Measurements from ENCODE around the gene TMBIM4.

TMBIM4 gene

DNA sequence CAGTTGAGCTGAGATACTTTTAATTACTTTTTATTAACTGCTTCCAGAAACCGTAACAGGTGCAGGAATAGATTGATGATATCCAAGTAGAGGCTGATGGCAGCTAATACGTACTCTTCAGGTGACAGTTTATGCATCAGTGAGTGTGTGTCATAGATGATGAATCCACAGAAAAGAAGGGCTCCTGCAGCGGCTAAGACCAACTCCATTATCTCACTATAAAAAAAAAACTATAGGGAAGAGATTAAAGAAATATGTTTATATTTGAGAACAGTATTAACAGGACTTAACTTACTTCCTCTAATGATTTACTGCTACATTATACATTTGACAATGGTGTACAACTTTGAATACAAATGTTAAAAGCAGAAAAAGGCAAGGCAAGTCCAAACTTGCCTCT, 31.9 kb downstream of the TMBIM4 start:
- peak; percentile 72 for DNase-seq

- no peak for DNase-seq
These were observed 37.4 kb downstream of the TMBIM4 start for GRCh38 chr12:66132408-66132807.

DNA sequence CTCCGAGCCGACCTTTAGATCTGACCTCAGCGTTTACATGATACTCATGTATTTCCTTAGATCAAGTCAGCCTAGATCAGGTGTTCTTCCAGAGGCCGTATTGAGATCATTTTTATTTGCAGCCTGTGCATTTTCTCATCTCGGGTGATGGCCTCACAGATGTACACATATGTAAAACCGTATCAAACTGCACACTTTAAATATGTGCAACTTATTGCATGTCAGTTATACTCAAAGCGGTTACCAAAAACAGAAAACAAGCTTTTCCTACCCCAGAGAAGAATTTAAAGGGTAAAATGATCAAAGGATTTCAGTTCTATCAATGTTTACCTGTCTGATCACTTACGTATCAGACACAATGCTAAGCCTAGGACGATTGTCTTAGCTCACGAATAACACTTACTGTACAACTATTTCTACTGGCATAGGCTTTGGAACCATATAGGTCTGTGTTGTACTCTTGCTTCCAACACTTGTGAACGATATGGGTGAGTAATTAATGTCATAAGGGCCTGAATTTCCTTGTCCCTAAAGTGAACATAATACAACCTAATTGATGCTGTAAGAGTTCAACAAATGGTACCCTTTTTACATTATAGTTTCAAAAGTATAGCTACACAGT, 38.6 kb downstream of the TMBIM4 start:
- no peak for DNase-seq

GRCh38 chr12:66130267-66131066, 39.3 kb downstream of the TMBIM4 start, which contains the start of gene LLPH:
Gene LLPH, minus strand, starts transcription at chr12:66130750. Its CDS starts 1,644 bp downstream, at chr12:66129106.
- DNase-seq, result peak; percentile 87

- DNase-seq, result no peak
These were observed 39.9 kb downstream of the TMBIM4 start for GRCh38 chr12:66129934-66130266.

DNA sequence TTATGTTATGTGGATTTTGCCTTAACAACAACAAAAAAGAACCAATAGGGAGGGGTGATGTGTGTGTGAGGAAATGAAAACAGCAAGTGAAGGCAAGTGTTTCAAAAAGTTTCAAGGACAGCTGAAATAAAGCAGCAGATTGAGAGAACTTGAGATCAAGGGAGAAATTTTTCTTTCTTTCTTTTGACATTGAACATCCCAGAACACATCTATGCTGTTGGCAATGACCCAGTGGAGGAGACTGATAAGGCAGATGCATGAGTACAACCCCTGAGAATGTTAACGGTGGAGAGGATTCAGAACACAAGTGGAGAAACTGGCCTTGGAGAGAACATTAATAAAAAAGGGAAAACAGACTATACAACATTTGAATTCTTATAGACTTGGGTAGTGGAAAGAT, 42.1 kb downstream of the TMBIM4 start:
- no peak for DNase-seq

GRCh38 chr12:66120477-66120876, 49.3 kb downstream of the TMBIM4 start:
- no peak for DNase-seq

DNA sequence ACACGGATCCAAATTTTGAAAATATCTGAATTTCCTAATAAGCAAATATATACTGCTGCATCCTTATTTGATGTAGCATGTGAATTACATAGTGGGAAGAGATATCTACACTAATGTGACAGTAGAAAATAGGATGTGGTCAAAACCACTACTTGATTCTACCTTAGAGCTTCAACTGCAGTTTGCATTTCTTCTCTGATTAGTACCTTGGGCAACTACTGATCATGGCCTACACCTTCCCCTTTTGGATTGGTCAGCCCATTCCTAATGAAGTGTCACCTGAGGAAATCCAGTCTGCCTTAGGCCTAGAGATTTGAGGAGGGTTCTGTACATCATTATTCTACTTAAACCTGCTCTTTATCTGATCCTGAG, 49.9 kb downstream of the TMBIM4 start:
- no peak for DNase-seq

GRCh38 chr12:66119229-66119869, 50.4 kb downstream of the TMBIM4 start:
- DNase-seq, result no peak

GRCh38 chr12:66118240-66118891, 51.4 kb downstream of the TMBIM4 start:
- DNase-seq, result no peak

DNA sequence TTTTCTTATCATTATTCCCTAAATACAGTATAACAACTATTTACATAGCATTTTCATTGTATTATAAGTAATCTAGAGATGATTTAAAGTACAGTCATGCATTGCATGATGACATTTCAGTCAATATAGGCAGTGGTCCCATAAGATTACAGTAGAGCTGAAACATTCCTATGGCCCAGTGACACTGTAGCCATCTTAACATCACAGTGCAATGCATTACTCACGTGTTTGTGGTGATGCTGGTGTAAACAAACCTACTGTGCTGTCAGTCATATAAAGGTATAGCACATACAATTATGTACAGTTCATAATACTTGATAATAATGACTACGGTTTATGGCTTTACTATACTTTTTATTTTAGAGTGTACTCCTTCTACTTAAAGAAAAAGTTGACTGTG, 52.6 kb downstream of the TMBIM4 start:
- DNase-seq, result no peak

DNA sequence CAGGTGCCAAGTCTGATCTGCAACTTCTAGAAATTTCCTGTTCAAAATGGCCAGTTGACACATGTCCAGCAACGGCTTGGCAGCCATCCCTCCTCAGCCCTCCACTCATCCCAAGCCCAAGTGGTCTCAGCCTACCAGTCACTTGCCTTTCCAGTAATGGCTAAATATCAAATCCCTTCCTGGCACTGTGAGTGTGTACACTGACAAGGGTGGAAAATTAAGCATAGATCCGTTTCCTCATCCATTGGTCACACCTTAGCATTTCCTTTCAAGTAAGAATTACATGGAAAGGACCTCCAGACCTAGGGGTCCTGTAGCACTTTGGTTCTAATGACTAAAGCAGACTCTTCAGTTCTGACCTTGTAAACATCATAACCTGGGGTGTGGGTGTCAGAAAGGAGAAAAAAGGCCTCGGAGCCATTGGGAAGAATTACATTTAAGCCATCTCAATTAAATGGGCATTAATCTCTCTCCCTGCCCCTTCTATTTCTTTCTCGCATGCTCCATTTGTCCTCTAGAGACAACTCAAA, 54.7 kb downstream of the TMBIM4 start:
- DNase-seq, result no peak

GRCh38 chr12:66113471-66113870, 56.3 kb downstream of the TMBIM4 start:
- DNase-seq, result no peak

DNA sequence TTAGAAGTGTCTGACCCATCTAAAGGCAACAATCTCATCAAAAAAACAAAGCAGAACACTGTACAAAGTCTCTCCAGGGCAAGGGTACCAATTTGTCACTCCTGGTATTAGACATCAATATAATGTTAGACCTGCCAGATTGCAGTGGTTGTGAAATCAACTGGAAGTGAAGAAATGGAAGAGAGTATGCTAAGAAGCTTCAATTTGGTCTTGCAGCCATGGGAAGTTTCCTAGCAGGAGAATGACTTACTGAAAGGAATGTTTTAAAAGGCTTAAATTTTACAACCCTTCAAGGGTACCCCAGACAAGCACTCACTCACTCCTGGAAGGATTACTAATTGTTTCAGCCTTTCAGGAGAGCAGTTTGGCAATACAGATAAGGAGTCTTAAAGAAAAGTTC, 58.2 kb downstream of the TMBIM4 start:
- DNase-seq, result no peak

DNA sequence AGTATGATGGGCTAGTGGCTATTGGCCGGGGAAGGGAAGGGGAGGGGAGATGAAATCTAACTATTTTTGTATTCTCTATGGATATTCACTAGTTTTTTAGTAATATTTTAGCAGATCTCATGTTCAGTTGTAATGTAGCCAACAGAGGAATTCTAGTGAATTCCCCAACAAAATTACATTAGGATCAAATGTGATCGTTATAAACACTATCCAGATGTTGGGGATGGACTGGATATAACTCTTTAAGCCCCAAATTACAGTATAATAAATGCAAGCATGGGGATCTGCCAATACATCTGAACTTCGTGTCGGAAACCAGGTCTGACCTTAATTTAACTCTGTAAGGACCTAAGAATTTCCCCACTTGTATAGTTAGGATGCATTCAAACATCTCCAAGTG, 60.7 kb downstream of the TMBIM4 start:
- DNase-seq, result no peak

- DNase-seq, result no peak
These were observed 61.4 kb downstream of the TMBIM4 start for GRCh38 chr12:66108386-66108785.

DNA sequence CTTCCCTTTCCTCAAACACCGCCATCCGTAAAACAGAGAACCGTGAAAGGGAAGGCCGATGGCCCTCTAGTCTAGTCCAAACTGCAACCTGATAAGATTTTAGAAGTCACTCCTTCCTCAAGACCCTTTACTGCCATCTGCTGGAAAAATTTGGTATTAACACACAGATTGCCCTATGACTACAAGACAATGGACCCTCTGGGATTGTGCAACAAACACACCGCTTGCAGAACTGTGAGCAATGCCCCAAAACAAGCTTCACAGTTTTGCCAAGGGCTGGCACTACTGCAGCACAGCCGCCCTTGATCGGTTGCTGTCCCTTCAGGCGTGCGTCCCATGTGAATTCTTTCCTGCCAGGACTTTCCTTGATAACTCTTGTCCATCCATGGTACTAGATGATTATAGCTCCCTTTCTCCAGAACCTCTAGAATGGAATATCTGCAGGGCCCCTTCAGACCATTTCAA, 62.3 kb downstream of the TMBIM4 start:
- DNase-seq, result peak; percentile 83

GRCh38 chr12:66103016-66103913, 66.5 kb downstream of the TMBIM4 start:
- no peak for DNase-seq

DNA sequence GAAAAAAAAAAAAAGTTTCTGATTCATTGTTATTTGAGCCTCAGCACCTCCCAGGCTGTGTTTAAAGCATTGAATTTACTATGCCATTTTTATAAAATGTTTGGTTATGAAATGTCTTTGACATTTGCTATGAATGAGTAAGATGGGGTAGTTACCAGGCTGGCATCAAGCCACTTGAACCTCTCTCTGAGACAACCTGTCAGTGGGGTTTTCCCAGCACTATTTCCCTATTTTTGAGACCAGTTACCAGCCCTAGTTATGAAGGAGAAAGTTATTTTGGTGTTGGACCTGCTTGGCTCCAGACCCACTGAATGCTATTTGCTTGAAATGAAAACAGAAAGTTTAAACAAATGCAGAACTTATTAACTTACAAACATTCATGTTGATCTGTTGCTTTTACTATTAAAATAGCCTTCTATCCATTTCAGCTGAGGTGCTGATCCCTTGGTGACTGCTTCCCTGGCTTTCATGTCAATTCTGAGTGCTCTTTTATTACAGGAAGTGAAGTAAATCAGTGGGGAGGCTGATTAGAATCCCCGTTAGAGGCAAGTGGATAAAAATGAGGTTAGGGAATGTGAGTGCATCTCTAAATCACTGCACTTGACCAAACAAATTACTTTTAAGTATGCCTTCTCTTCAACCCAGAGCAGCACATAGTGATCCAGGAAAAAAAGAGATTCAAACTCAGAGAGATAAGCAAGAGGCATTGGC, 77.1 kb downstream of the TMBIM4 start:
- DNase-seq, result no peak

GRCh38 chr12:66090157-66090556, 79.6 kb downstream of the TMBIM4 start:
- no peak for DNase-seq

DNA sequence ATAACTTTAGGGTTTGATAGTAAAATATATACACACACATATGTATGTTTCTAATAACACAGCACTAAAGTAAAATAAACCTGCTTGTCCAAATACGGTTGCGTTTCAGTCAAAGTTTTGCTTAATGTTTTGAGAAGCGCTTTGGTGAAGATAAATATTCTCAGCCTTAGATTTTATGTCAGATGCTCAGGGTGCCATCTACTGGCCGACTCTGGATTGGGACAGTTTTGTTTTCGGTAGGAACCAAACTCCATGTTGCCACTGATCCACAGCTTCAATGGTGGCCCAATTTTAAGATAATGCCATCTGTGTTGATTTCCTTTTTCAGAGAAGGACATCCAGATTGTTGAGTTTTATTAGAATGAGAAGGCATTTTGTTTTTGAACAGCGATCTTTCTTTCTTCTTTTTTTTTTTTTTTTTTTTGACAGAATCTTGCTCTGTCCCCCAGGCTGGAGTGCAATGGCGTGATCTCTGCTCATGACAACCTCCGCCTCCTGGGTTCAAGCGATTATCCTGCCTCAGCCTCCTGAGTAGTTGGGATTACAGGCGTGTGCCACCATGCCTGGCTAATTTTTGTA, 82.3 kb downstream of the TMBIM4 start:
- DNase-seq, result peak; percentile 42

Data from NCI-H1105 (cell line).